NCI-H510A treated with DMSO at 0.1 percent for 48 hours (cell line): ENCODE measurements around the gene MT1G.
"Not testable (repeated sequence)": the region's sequence is repeated elsewhere in the genome, so short reads cannot be mapped to it uniquely, and the experiment has no call there.

ENCODE experiments used
- DNase-seq: peaks from one replicate; lab custom pipeline; 2025; lab: John Stamatoyannopoulos, UW

The MT1G gene

GRCh38 chr16:56637814-56638750, 29.8 kb downstream of the MT1G start, which contains the start of gene MT1A:
MT1A (plus strand) TSS chr16:56638666; CDS start chr16:56638739, 73 bp downstream.
- DNase-seq, result peak; percentile 31

GRCh38 chr16:56636616-56637413, 31.1 kb downstream of the MT1G start:
- no peak for DNase-seq

DNA sequence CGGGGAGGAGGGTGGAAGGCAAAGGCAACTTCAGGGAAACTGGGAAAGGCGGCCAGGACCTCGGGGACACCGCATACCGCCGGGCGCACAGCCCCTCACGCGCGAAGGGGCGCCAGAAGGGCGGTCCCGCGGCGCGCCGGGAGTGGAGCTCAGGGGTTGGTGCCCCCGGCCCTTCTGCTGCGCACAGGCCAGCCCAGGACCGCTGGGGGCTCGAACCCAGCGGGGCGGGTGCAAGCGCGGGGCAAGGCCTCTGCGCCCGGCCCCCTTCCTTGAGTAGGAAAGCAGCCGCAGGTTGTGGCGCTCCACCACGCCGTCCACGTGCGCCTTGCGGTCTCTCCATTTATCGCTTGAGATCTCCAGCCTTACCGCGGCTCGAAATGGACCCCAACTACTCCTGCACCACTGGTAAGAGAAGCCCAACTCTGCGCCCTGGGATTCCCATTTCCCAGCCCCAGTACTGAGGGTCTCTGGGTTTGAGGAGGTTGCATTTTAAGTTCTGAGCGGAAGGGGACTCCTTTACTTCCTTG, 32.4 kb downstream of the MT1G start:
- DNase-seq, result no peak

- DNase-seq, result no peak
Observed at GRCh38 chr16:56634715-56635440, 33.0 kb downstream of the MT1G start.

DNA sequence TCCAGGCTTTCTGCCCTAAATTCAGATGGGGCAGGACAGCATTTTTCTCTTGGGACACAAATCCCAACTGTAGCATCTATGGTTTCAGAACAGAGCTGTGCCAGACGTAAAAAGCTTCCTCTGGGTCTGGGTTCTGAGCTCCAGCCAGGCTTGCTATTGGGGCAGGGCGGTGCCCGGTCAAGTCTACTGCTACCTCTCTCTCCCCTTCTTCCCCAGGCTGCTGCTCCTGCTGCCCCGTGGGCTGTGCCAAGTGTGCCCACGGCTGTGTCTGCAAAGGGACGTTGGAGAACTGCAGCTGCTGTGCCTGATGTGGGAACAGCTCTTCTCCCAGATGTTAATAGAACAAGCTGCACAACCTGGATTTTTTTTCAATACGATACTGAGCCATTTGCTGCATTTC, 34.3 kb downstream of the MT1G start:
- no peak for DNase-seq

- no peak for DNase-seq
Observed at GRCh38 chr16:56632848-56633365, 35.0 kb downstream of the MT1G start.

DNA sequence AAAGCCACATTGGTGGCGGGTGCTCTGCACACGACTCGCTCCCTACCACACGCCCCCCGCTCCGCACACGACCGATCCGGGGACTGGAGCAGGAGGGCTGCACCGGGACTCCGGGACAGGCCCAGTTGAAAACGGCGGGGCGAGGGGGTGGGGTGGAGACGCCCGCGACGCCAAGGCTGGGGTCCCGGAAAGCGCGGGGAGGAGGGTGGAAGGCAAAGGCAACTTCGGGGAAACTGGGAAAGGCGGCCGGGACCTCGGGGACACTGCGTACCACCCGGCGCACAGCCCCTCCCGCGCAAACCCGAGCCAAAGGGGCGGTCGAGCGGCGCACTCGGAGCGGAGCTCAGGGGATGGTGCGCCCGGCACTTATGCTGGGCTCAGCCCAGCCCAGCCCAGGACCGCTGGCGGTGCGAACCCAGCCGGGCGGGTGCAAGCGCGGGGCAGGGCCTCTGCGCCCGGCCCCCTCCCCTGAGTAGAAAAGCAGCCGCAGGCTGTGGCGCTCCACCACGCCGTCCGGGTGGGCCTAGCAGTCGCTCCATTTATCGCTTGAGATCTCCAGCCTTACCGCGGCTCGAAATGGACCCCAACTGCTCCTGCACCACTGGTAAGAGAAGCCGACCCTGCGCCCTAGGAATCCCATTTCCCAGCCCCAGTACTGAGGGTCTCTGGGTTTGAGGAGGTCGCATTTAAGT, 35.6 kb downstream of the MT1G start, which contains the start of gene MT1M:
Gene MT1M, plus strand, starts transcription at position 504 of the 692 bp plus-strand sequence. Its CDS starts 73 bp downstream, at position 577.
- DNase-seq, result peak; percentile 24

DNA sequence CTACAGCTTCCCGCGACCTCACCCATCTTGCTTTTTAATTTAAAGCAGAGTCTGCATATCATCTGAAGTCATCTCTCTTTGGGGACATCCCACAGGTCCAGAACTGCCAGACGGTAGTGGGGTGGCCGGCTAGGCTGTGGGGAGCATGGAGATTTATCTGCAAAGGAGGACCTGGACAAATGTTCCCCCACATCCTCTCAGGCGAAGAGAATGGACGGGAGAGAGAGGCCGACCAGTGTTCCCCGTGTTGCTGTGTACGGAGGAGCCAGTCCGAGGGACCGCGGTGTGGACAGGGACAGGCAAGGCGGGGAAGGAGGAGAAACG, 36.1 kb downstream of the MT1G start:
- DNase-seq, result no peak

GRCh38 chr16:56631197-56631596, 36.7 kb downstream of the MT1G start:
- DNase-seq, result no peak

- no peak for DNase-seq
Observed at GRCh38 chr16:56630134-56630533, 37.7 kb downstream of the MT1G start.

- no peak for DNase-seq
Observed at GRCh38 chr16:56629531-56629930, 38.3 kb downstream of the MT1G start.

DNA sequence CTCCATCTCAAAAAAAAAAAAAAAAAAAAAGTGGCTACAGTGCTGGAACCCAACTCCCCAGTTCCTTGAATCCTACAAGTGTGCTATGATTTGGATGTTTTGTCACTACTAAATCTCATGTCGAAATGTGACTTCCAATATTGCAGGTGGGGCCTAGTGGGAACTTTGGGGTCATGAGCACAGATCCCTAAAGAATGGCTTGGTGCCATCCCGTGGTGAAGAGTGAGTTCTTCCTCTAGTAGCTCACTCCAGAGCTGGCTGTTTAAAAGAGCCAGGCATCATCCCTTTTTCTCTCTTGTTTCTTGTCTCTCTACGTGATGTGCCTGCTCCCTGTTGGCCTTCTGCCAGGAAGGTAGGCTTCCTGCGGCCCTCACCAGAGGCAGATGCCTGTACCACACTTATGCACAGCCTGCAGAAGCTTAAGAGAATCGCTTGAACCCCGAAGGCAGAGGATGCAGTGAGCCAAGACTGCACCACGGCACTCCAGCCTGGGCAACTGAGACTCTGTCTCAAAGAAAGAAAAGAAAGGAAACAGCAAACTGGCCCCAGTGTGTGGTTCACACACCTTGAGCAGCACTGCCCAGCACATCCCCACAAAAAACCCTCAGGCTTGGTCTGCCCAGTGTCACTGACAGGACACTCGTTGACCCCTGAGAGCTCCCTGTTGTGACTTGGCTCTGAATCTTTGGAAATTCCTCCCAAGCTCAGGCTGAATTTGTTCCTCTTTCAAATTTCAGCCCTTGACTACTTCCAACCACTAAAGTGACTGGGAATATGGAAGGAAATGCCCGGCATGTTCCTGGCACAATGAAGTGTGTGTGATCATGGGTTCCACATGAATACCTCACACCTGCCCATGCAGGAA, 39.1 kb downstream of the MT1G start:
- no peak for DNase-seq

GRCh38 chr16:56626685-56627084, 41.2 kb downstream of the MT1G start:
- DNase-seq, result no peak

- no peak for DNase-seq
Observed at GRCh38 chr16:56625943-56626654, 41.8 kb downstream of the MT1G start.

GRCh38 chr16:56625140-56625942, 42.5 kb downstream of the MT1G start, which contains the start of gene MT1E:
MT1E (plus strand) TSS chr16:56625781; CDS start chr16:56625852, 71 bp downstream.
- peak; percentile 78 for DNase-seq

DNA sequence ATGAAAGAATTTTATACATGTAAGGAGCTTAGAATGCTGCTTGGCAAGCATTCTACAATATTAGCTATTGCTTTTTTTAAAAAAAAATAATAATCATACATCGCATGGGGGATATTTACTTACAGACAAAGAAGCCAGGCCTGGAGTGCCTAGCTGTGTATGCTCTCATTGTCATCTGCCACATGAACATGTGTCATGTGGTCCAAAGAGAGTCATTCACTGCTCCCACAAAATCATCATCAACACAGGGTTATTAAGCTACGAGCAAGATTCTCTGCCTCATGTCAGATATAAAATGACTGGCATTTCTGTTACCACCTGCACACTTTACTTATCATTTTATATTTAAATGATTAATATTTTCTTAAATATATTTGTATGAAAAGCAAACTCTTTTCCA, 44.2 kb downstream of the MT1G start:
- DNase-seq, result no peak

GRCh38 chr16:56623184-56623583, 44.7 kb downstream of the MT1G start:
- not testable (repeated sequence) for DNase-seq

DNA sequence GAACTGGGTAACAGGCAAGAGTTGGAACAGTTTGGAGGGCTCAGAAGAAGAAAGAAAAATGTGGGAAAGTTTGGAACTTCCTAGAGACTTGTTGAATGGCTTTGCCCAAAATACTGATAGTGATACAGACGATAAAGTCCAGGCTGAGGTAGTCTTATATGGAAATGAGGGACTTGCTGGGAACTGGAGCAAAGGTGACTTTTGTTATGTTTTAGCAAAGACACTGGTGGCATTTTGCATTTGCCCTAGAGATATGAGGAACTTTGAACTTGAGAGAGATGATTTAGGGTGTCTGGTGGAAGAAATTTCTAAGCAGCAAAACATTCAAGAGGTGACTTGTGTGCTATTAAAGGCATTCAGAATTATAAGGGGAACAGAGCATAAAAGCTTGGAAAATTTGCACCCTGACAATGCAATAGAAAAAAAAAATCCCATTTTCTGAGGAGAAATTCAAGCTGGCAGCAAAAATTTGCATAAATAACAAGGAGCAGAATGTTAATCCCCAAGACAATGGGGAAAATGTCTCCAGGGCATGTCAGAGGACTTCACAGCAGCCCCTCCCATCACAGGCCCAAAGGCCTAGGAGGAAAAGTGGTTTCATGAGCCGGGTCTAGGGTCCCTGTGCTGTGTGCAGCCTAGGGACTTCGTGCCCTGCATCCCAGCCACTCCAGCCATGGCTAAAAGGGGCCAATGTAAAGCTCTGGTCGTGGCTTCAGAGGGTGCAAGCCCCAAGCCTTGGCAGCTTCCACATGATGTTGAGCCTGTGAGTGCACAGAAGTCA, 46.0 kb downstream of the MT1G start:
- DNase-seq, result not testable (repeated sequence)
